Measurements from ENCODE around the gene YAP1.

DNA sequence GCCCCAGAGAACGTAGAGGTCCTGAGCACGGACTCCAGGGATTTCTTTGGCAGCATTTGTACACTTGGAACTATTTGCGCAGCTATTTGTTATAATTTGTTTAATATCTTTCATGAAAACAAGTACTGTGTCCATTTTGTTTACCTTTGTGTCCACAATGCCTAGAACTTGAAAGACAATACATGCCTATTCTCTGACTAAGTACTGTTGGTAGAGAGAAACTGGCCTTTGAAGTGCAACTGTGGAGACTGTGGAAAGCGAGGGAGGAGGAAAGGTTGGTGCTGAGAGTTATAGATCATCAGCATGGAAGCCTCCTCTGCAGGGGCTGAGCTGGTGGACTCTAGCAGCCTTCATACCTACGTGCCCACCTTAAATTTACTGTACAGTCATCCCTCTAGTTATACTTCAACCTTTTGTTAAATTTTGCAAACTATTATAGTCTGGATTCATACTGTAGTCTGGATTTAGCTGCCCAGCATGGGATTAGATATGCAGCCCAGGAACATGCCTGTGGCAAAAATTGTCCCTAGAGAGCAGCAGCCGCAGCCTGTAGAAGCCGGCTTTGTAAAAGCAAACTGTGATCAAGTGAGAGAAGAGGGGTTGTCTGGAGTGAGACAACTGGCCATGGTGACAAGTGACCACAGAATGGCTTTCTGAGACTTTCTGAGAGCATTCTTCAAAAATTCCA is 24.2 kb upstream of the YAP1 start:
- TF ChIP-seq, protein P1, sequence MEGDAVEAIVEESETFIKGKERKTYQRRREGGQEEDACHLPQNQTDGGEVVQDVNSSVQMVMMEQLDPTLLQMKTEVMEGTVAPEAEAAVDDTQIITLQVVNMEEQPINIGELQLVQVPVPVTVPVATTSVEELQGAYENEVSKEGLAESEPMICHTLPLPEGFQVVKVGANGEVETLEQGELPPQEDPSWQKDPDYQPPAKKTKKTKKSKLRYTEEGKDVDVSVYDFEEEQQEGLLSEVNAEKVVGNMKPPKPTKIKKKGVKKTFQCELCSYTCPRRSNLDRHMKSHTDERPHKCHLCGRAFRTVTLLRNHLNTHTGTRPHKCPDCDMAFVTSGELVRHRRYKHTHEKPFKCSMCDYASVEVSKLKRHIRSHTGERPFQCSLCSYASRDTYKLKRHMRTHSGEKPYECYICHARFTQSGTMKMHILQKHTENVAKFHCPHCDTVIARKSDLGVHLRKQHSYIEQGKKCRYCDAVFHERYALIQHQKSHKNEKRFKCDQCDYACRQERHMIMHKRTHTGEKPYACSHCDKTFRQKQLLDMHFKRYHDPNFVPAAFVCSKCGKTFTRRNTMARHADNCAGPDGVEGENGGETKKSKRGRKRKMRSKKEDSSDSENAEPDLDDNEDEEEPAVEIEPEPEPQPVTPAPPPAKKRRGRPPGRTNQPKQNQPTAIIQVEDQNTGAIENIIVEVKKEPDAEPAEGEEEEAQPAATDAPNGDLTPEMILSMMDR (IDR thresholded peaks at IDR 0.05), result no peak
- TF ChIP-seq POLR2A (IDR thresholded peaks at IDR 0.05), result no peak

Measured in body of pancreas (tissue), 4 donors.